Measurements from ENCODE around the gene AGK. TPM values are rescaled to one million over a fixed set of nuclear protein-coding genes. Genes with fewer than 3 reads are reported as not detected.

AGK gene
- total RNA-seq, 1 experiment from 2014 or later: 32.2 TPM

DNA sequence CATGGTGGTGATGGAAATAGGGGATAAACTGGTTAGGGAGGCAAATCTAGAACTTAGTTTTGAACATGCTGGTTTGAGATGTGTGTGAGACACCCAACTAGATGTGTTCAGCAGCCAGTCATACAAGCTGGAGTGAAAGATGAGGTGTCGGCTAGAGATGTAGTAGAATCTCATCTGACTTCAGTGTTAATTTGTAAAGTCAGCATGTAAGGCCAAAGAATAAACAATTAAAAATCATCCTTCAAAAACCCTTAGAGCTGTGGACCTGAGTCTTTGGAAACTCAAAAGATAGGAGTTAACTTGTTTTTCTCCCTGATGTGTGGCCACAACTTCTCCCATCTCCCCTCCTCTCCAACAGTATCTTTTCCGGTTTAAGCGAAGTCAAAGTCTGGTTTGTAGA, 22.8 kb upstream of the AGK start (continued):
- no peak for TF ChIP-seq JAZF1 (CRISPR knock-in tag; IDR thresholded peaks at IDR 0.05)
- no peak for TF ChIP-seq TEAD4 (CRISPR knock-in tag; IDR thresholded peaks at IDR 0.05)
- TF ChIP-seq TCF7 (CRISPR knock-in tag; IDR thresholded peaks at IDR 0.05; ENCODE audit: low read depth): no peak
- TF ChIP-seq, protein P1, sequence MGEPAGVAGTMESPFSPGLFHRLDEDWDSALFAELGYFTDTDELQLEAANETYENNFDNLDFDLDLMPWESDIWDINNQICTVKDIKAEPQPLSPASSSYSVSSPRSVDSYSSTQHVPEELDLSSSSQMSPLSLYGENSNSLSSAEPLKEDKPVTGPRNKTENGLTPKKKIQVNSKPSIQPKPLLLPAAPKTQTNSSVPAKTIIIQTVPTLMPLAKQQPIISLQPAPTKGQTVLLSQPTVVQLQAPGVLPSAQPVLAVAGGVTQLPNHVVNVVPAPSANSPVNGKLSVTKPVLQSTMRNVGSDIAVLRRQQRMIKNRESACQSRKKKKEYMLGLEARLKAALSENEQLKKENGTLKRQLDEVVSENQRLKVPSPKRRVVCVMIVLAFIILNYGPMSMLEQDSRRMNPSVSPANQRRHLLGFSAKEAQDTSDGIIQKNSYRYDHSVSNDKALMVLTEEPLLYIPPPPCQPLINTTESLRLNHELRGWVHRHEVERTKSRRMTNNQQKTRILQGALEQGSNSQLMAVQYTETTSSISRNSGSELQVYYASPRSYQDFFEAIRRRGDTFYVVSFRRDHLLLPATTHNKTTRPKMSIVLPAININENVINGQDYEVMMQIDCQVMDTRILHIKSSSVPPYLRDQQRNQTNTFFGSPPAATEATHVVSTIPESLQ (CRISPR knock-in tag; IDR thresholded peaks at IDR 0.05): no peak
- TF ChIP-seq, protein P2, sequence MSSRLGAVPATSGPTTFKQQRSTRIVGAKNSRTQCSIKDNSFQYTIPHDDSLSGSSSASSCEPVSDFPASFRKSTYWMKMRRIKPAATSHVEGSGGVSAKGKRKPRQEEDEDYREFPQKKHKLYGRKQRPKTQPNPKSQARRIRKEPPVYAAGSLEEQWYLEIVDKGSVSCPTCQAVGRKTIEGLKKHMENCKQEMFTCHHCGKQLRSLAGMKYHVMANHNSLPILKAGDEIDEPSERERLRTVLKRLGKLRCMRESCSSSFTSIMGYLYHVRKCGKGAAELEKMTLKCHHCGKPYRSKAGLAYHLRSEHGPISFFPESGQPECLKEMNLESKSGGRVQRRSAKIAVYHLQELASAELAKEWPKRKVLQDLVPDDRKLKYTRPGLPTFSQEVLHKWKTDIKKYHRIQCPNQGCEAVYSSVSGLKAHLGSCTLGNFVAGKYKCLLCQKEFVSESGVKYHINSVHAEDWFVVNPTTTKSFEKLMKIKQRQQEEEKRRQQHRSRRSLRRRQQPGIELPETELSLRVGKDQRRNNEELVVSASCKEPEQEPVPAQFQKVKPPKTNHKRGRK (CRISPR knock-in tag; IDR thresholded peaks at IDR 0.05; ENCODE audit: borderline replicate concordance): no peak
- TF ChIP-seq NFE2L1 (CRISPR knock-in tag; IDR thresholded peaks at IDR 0.05): no peak
- TF ChIP-seq ZNF138 (CRISPR knock-in tag; conservative IDR thresholded peaks at IDR 0.05): no peak
- TF ChIP-seq CREM (CRISPR knock-in tag; IDR thresholded peaks at IDR 0.05): no peak

DNA sequence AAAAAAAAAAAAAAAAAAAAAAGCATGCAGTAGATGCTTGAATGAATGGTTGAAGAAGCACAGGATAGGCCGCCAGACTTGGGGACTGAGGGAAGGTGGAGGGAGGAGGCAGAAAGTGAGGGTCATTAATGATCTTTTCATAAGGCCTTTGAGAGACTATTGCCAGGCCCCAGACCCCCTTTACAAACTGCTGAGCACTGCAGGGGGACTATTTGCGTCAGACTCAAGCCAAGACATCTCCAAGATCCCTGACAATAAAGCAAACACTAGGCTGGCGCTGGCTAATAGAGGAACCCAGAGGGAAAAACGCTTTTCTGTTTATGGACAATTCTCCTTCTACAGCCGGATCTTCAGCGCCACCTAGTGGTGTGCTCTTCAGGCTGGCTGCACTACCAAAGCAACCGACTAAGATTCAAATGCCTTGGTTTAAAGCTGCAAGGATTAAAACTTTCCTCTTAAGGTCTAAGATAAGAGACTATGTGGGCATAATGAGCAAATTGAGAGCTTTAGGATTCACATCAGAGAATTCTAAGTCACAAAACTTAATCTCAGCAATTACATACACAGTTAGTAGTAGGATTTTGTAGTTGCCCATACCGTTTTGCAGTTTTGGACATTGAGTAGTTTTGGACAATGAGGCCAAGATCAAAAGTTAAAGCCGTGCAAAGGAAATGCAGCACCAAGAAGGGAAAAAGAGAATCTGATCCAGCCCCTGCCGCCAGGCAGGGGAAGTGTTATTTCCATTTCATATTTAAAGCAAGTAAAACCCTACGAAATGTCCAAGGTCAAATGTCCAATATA, 17.9 kb upstream of the AGK start:
- H3K4me3 Mint-ChIP-seq: no peak overlapping the region
- H3K27ac Mint-ChIP-seq: peak overlapping the region; percentile 81

More for the DNA sequence above, 17.9 kb upstream of the AGK start:
- peak; percentile 74 for DNase-seq (ENCODE audit: low spot score)
- POLR2A ChIA-PET: interaction anchor here (0.6 kb wide), 1 partner anchor 1023 kb away, joined by 7 read pairs; no protein-coding TSS in a partner anchor
- ATAC-seq: peak; percentile 87
- H3K4me1 Mint-ChIP-seq: peaks cover 20% of the 10 kb centered on the region
- CTCF ChIA-PET: interaction anchor here (0.6 to 3.6 kb wide), 36 partner anchors 9 to 518 kb away, joined by 3 to 26 read pairs (median 4); partner anchors contain the start of genes AGK and MRPS33
- H3K27me3 Mint-ChIP-seq (ENCODE audit: low read depth): no peaks in the 10 kb centered on the region
- 0 out of 2 replicates have a peak, but pooled peaks have one; percentile 36 for TF ChIP-seq ZNF232 (CRISPR knock-in tag; IDR thresholded peaks at IDR 0.05)
- TF ChIP-seq, protein P3, sequence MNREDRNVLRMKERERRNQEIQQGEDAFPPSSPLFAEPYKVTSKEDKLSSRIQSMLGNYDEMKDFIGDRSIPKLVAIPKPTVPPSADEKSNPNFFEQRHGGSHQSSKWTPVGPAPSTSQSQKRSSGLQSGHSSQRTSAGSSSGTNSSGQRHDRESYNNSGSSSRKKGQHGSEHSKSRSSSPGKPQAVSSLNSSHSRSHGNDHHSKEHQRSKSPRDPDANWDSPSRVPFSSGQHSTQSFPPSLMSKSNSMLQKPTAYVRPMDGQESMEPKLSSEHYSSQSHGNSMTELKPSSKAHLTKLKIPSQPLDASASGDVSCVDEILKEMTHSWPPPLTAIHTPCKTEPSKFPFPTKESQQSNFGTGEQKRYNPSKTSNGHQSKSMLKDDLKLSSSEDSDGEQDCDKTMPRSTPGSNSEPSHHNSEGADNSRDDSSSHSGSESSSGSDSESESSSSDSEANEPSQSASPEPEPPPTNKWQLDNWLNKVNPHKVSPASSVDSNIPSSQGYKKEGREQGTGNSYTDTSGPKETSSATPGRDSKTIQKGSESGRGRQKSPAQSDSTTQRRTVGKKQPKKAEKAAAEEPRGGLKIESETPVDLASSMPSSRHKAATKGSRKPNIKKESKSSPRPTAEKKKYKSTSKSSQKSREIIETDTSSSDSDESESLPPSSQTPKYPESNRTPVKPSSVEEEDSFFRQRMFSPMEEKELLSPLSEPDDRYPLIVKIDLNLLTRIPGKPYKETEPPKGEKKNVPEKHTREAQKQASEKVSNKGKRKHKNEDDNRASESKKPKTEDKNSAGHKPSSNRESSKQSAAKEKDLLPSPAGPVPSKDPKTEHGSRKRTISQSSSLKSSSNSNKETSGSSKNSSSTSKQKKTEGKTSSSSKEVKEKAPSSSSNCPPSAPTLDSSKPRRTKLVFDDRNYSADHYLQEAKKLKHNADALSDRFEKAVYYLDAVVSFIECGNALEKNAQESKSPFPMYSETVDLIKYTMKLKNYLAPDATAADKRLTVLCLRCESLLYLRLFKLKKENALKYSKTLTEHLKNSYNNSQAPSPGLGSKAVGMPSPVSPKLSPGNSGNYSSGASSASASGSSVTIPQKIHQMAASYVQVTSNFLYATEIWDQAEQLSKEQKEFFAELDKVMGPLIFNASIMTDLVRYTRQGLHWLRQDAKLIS (CRISPR knock-in tag; IDR thresholded peaks at IDR 0.05; ENCODE audit: borderline replicate concordance): no peak
- TF ChIP-seq, protein P4, sequence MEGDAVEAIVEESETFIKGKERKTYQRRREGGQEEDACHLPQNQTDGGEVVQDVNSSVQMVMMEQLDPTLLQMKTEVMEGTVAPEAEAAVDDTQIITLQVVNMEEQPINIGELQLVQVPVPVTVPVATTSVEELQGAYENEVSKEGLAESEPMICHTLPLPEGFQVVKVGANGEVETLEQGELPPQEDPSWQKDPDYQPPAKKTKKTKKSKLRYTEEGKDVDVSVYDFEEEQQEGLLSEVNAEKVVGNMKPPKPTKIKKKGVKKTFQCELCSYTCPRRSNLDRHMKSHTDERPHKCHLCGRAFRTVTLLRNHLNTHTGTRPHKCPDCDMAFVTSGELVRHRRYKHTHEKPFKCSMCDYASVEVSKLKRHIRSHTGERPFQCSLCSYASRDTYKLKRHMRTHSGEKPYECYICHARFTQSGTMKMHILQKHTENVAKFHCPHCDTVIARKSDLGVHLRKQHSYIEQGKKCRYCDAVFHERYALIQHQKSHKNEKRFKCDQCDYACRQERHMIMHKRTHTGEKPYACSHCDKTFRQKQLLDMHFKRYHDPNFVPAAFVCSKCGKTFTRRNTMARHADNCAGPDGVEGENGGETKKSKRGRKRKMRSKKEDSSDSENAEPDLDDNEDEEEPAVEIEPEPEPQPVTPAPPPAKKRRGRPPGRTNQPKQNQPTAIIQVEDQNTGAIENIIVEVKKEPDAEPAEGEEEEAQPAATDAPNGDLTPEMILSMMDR (IDR thresholded peaks at IDR 0.05): peak; percentile 88
- no peaks in the 10 kb centered on the region for H3K9me3 Mint-ChIP-seq
- H3K36me3 Mint-ChIP-seq: 0 out of 2 replicates have a peak, but pooled peaks cover 2% of the 10 kb centered on the region
